Dedifferentiated amniotic fluid mesenchymal stem cell (primary cell): Measurements from ENCODE around the gene CCDC192.
A peak's percentile ranks its signal among the peaks of the same experiment; 100 is the strongest.
"Not testable (repeated sequence)": the region's sequence is repeated elsewhere in the genome, so short reads cannot be mapped to it uniquely, and the experiment has no call there.

ENCODE experiments used
- DNase-seq: peaks from one replicate; pipeline ENCODE4 v3.0.0-alpha.2; 2016; ENCODE audit errors: extremely low spot score

CCDC192 gene

DNA sequence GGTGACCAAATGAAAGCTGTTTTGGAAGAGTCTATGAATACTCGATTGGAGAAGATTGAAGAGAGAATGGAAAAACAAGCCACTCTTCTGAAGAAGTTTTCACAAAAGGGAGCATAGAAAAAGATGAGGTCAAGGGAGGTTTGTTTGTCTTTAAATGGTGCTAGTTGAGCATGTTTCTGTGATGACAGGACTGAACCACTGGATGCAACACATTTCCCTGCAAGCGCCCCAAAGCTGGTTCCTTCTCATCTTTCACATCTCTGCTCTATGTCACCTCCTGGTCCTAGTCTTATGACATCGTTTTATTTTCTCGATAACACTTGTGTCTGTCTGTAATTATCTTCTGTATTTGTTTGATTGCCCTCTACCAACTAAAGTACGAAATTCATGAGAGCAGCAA is 3.8 kb upstream of the CCDC192 start:
- no peak for DNase-seq

DNA sequence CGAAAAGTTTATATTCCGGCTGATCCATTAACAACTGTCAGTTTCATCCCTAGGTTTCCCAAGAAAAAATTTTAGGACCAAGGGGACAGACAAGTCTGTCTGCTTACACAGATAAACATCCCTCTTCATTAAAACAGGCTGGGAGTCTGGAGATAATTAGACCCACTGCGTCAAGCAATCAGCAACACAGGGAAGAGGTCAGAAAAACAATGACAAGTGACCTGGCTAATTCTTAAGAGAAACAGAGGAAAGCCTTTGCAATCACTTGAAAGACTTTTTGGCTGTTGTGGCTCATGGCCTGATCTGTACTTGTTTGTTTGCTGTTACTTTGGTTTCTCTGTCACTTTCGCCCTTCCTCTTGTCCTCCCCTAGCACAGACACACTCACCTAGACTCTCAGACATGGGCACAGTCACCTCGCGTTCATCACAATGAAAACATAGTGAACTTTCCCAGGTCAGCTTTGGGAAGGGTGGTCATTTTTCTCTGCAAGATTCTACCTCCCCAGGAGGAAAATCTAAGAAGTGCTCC is 2.9 kb upstream of the CCDC192 start:
- DNase-seq = no peak

GRCh38 chr5:127702434-127702833 is 757 bp upstream of the CCDC192 start:
- no peak for DNase-seq

- DNase-seq = peak; percentile 39
Measured at GRCh38 chr5:127705120-127705892, 2.1 kb downstream of the CCDC192 start.

GRCh38 chr5:127706691-127707090 is 3.5 kb downstream of the CCDC192 start:
- no peak for DNase-seq

- DNase-seq = no peak
Measured at GRCh38 chr5:127707209-127707608, 4.0 kb downstream of the CCDC192 start.

DNA sequence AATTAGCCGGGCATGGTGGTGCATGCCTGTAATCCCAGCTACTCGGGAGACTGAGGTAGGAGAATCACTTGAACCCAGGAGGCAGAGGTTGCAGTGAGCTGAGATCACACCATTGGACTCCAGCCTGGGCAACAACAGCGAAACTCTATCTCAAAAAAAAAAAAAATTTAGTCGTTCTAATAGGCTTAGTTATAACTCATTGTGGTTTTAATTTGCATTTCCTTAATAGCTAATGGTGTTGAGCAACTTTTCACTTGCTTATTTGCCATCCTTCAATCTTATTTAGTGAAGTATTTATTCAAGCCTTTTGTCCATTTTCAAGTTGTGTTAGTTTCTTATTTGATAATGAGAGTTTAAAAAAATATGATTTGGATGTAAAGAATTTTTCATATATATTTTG is 9.9 kb downstream of the CCDC192 start:
- not testable (repeated sequence) for DNase-seq

DNA sequence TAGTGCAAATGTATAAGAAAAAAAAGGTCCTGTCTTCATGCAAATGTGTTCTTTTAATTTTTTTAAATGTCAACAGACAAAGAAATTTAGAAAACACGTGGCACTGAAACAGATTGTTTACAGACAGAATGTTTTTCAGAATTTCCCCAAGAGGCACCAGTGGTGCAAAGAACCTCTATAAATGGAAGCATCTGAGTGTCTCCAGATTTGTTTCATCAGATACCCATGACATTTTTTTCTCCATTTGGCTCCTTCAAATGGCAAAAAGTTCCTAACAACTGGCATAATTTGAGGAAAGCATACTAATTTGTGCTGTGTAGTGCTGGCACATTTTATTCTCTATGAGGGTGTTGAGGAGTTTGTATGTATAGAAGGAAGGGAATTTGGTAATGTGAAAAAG is 15.0 kb downstream of the CCDC192 start:
- DNase-seq = no peak

- DNase-seq = no peak
Measured at GRCh38 chr5:127723571-127723970, 20.4 kb downstream of the CCDC192 start.

- DNase-seq = no peak
Measured at GRCh38 chr5:127725673-127726072, 22.5 kb downstream of the CCDC192 start.

GRCh38 chr5:127732963-127733362 is 29.8 kb downstream of the CCDC192 start:
- no peak for DNase-seq

DNA sequence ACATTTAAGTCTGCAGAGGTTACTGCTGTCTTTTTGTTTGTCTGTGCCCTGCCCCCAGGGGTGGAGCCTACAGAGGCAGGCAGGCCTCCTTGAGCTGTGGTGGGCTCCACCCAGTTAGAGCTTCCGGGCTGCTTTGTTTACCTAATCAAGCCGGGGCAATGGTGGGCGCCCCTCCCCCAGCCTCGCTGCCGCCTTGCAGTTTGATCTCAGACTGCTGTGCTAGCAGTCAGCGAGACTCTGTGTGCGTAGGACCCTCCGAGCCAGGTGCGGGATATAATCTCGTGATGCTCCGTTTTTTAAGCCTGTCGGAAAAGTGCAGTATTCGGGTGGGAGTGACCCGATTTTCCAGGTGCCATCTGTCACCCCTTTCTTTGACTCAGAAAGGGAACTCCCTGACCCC is 36.2 kb downstream of the CCDC192 start:
- DNase-seq = not testable (repeated sequence)

DNA sequence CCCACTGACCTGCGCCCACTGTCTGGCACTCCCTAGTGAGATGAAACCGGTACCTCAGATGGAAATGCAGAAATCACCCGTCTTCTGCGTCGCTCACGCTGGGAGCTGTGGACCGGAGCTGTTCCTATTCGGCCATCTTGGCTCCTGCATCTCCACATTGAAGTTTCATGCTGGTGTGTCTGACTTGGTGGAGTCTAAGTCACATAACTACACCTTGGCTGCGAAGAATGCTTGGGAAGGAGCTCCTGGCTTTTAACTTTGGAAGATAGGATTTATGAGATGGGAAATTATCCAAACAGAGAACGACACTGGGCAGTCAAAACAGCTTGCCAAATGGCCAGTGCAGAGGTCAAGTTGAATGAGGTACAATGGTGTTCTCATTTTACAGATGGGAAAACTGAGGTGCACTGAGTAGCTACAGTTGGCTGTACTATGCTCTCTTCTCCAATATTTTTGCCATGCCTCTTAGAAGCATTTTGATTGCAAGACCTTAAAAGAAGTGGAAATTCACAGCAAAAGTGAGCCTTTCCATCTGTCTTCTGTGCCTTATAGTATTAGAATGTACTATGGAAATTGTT is 36.7 kb downstream of the CCDC192 start:
- no peak for DNase-seq

- no peak for DNase-seq
Measured at GRCh38 chr5:127741412-127741811, 38.2 kb downstream of the CCDC192 start.

DNA sequence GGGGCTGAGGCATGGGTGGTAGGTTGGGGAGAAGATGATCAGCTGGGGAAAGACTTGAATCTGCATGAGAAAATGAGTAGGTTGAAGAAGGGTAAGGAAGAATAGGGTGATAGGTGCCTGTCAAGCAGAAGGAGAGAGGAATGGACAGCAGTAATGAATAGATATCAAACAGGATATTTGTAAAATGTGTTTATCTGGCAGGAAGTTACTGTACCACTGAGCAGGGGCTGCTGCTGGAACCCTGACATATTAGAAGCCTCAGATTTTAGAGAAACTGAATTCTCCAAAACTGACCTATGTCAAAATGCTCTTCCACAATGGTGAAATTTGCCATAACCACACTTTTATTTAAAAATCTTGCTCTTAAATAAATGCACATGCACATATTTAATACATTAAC is 41.0 kb downstream of the CCDC192 start:
- no peak for DNase-seq

DNA sequence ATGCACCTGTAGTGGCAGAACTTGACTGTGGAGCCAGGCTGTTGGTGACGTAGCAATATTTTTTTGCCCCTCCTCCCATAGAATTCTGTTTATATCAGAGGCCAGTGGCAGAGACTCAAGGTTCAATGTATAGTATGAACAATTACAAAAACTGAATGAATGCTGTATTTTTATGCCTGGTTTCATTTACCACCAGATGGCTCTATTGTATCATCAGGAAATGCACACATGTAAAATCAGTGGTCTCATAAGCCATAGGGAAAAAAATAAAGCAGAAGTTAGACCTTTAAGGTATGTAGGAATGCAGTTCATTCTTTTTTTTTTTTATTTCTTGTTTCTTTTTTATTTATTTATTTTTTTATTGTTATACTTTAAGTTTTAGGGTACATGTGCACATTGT is 43.6 kb downstream of the CCDC192 start:
- DNase-seq = no peak

DNA sequence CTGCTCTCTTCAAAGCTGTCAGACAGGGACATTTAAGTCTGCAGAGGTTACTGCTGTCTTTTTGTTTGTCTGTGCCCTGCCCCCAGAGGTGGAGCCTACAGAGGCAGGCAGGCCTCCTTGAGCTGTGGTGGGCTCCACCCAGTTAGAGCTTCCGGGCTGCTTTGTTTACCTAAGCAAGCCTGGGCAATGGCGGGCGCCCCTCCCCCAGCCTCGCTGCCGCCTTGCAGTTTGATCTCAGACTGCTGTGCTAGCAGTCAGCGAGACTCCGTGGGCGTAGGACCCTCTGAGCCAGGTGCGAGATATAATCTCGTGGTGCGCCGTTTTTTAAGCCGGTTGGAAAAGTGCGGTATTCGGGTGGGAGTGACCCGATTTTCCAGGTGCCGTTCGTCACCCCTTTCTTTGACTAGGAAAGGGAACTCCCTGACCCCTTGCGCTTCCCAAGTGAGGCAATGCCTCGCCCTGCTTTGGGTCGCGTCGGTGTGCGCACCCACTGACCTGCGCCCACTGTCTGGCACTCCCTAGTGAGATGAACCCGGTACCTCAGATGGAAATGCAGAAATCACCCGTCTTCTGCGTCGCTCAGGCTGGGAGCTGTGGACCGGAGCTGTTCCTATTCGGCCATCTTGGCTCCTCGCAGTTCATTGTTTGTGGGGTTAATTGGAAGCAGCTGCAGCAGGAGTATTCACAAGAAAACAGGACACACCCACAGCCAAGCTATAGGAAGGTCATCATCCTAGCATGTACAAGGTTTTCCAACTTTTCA is 49.5 kb downstream of the CCDC192 start:
- not testable (repeated sequence) for DNase-seq

- no peak for DNase-seq
Measured at GRCh38 chr5:127754259-127754658, 51.1 kb downstream of the CCDC192 start.

- no peak for DNase-seq
Measured at GRCh38 chr5:127754706-127755105, 51.5 kb downstream of the CCDC192 start.

DNA sequence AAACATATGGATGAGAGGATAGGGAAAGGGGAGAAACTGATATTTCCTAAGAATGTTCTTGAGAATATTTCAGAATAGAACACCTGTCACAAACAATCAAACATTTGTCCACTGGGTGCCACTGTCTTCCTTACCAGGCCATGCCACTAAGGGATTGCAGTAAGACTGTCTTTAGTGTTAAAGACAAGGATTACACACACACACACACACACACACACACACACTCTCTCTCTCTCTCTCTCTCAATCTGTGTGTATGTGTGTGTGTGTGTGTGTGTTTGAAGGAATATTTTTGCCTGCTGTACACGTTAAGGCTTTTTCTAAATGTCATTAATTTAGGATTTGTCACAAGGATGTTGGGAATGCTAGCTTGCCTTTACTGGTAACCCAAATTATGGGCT is 54.4 kb downstream of the CCDC192 start:
- peak; percentile 55 for DNase-seq

DNA sequence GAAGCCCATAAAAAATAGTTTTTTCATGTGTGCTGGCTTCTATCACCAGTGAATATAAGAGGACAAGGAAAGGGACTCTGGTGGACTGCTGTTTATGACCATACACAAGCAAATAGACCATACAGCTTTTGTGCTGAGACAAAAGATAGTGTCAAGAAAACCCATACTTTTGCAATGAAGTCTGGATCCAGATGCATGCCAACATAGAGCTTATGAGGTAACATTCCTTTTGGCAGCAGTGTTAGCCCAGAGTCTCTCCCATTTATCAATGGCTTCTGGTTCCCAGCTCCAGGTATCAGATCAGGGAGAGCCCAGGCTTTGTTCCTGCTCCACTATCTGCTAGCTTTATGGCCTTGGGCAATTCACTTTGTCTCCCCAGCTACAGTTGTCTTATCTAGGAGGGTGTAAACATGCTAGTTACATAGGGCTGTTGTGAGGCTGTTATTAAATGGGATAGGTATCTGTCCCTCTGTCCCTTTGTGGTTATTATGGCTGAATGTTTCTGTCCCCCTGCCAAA is 55.6 kb downstream of the CCDC192 start:
- no peak for DNase-seq

DNA sequence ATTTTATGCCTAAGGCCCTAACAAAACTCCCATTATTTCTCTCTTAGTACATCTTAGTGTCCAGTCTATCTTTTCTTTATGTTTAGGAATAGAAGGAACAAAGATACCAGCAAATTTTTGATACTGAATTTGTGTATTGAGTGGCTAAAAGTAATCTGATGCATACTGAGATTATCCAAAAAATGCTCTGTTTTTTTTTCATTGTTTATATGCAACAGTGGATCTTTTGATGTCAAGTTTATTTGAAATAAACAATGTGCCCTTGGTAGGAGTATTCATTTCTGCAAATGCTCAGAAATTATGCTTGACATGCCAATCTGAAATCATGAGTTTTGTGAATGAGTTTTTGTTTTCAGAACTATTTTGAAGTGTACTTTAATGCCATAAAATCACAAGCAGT is 58.7 kb downstream of the CCDC192 start:
- DNase-seq = no peak
